Common myeloid progenitor, CD34-positive (primary cell): ENCODE data around the gene SLN.

Source experiments
- CTCF ChIA-PET: fragments of 350-600 bp; sonication (Branson Sonifier 250); formaldehyde crosslinking; loops from one replicate; lab custom pipeline; 2021; ENCODE audit warnings: antibody characterized with exemption; lab: Charles Lee
- POLR2A ChIA-PET: fragments of 350-600 bp; sonication (Branson Sonifier 250); formaldehyde crosslinking; loops from one replicate; lab custom pipeline; 2021; ENCODE audit warnings: antibody characterized with exemption; lab: Charles Lee
- DNase-seq, 3 donors: peaks; one replicate each; pipeline versions ENCODE4 v3.0.0 to v3.0.0-alpha.2; 2013
- H3K27ac ChIP-seq, 2 experiments: 1 replicate in 1 of 2; 2 replicates in 1 of 2; pipeline ENCODE4 v1.7.0; 2013; ENCODE audit warnings: inconsistent platforms in 2 of 2, low read length in 2 of 2, mild to moderate bottlenecking in 2 of 2, low read depth in 1 of 2, moderate library complexity in 1 of 2; ENCODE audit not compliant: severe bottlenecking in 2 of 2, insufficient read depth in 1 of 2, poor library complexity in 1 of 2
- H3K27me3 ChIP-seq, 5 experiments: replicated peaks in 2 of 5; 1 replicate in 3 of 5; 2 replicates in 2 of 5; pipeline versions ENCODE4 v1.6.1 to v1.7.0; 2013; ENCODE audit warnings: low read length in 4 of 5, mild to moderate bottlenecking in 2 of 5, moderate library complexity in 2 of 5, inconsistent platforms in 1 of 5; ENCODE audit not compliant: insufficient read depth in 5 of 5, control insufficient read depth in 4 of 5
- H3K36me3 ChIP-seq, 4 experiments: 1 replicate in 2 of 4; 2 replicates in 2 of 4; pipeline versions ENCODE4 v1.6.1 to v1.7.0; 2013; ENCODE audit warnings: low read length in 3 of 4, control low read depth in 1 of 4, mild to moderate bottlenecking in 1 of 4; ENCODE audit not compliant: control insufficient read depth in 4 of 4, insufficient read depth in 4 of 4
- H3K4me1 ChIP-seq, 4 experiments: 1 replicate in 3 of 4; 2 replicates in 1 of 4; pipeline versions ENCODE4 v1.6.1 to v1.7.1; 2013; ENCODE audit warnings: low read length in 3 of 4, mild to moderate bottlenecking in 3 of 4, control low read depth in 1 of 4, inconsistent platforms in 1 of 4, moderate library complexity in 1 of 4; ENCODE audit not compliant: control insufficient read depth in 4 of 4, insufficient read depth in 4 of 4; ENCODE audit errors: control extremely low read depth in 1 of 4
- H3K4me3 ChIP-seq, 7 experiments: 1 replicate in 4 of 7; 2 replicates in 3 of 7; pipeline versions ENCODE4 v1.5.1 to v1.7.0; 2013; ENCODE audit warnings: mild to moderate bottlenecking in 7 of 7, low read length in 6 of 7, moderate library complexity in 6 of 7, inconsistent platforms in 2 of 7, low read depth in 2 of 7, control low read depth in 1 of 7; ENCODE audit not compliant: insufficient read depth in 4 of 7, control insufficient read depth in 1 of 7; ENCODE audit errors: extremely low read depth in 1 of 7
- H3K9me3 ChIP-seq, 5 experiments: 1 replicate in 4 of 5; 2 replicates in 1 of 5; pipeline versions ENCODE4 v1.6.1 to v1.7.1; 2013; ENCODE audit warnings: low read length in 4 of 5, mild to moderate bottlenecking in 2 of 5, inconsistent platforms in 1 of 5, low read depth in 1 of 5, moderate library complexity in 1 of 5; ENCODE audit not compliant: control insufficient read depth in 4 of 5, insufficient read depth in 2 of 5; ENCODE audit errors: control extremely low read depth in 1 of 5
- WGBS: methylation state at CpG from one replicate; pipeline ENCODE4 v1.1.5; 2013; ENCODE audit not compliant: insufficient coverage; 5-methylcytosine and 5-hydroxymethylcytosine counted together

The SLN gene

DNA sequence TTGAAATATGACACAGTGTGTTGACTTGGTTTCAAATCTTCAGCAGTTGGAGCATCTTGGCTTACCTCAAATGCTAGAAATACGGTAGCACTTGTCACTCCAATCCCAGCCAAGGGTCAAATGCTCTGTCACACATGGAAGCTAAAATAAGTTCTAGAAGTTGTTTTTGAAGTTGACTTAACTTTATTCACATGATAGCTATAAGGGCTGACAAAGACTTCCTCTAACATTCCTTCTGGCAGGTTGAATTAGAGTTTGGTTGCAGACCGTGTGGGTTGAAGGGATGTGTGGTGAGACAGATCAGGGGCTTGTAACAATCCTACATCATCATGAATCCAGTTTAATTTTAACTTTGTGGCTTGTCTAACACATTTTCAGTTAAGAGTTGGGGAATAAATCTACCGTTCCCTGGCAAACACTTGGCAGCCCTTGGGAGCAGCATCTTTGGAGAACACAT, 4.6 kb downstream of the SLN start:
- ChIA-PET CTCF (no interaction called here), POLR2A (no interaction called here)
- Histone ChIP-seq H3K36me3 (no peaks in the 10 kb centered on the region), H3K4me1 (no peaks in the 10 kb centered on the region), H3K27me3 (peaks cover 2 to 28% (median 5%) of the 10 kb centered on the region in 5 experiments), H3K9me3 (no peaks in the 10 kb centered on the region), H3K4me3 (no peak overlapping the region), H3K27ac (no peak overlapping the region)
- WGBS, result 75% methylated on average over 1 of the region's 3 CpGs
- no peak for DNase-seq

DNA sequence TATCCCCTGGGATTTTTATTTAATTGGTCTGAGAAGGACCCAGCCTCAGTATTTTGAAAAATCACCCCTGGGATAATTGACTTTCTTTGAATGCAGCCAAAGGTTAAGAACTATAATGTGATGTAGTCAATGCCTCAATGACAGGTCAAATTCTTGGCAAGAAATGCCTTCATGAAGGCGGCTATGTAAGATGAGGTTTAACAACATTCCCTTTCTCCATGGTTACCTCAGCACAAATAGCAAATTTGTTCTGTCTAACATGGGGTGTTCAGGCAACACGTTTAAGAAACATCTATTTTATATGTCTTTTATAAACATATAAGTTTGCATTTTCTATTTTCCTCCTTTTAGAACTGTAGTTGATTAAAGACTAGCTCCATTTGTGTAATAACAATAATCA, 5.3 kb downstream of the SLN start:
- WGBS, result no CpG with 5 or more reads among the region's 2 CpGs
- H3K9me3 ChIP-seq, result no peaks in the 10 kb centered on the region
- ChIA-PET POLR2A (interaction anchor here (0.7 kb wide), 1 partner anchor 159 kb away, joined by 3 read pairs; no protein-coding TSS in a partner anchor), CTCF (no interaction called here)
- H3K4me3 ChIP-seq, result no peak overlapping the region
- H3K4me1 ChIP-seq, result no peaks in the 10 kb centered on the region
- H3K36me3 ChIP-seq, result no peaks in the 10 kb centered on the region
- no peak for DNase-seq
- H3K27me3 ChIP-seq, result peaks cover 2 to 24% (median 4%) of the 10 kb centered on the region in 5 experiments
- H3K27ac ChIP-seq, result no peak overlapping the region

DNA sequence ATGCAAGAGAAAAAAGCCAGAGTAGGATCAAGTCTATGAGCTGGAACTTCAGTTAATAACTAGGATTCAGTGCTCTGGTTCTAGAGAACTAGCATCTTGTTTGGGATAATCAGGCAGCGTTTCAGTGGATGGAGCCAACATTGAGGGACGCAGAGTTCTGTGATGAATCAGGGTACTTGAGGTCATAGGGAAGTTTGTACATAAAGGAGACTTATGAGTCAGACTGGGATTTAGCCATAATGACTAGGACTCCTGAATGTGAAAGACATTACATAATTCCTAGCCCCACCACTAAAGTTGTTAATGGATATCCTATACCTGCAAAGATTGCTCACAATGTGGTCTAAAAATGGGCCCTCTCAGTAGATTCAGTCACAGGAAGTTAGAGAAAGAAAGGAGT, 6.8 kb downstream of the SLN start:
- 100% methylated on average over 1 of the region's 2 CpGs for WGBS
- DNase-seq, result no peak
- POLR2A ChIA-PET, result no interaction called here

DNA sequence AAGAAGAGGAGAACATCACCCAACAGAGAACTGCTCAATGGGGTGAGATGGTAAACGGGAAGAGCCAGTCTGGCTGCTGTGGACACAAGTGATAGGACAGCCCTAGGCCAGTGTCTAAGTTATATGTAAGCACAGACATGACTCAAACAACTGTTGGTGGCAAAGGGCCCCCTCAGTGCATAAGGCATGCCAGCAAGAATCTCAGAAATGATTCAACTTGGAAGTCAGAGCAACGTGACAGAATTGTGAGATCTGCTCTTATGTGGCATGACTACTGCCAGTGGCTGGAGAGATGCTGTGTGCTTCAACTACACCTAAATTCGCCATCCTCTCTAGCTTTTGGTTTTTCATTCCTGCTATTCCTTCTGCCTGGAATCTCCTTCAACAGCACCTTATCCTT, 7.4 kb downstream of the SLN start:
- 84% methylated on average over 2 of the region's 3 CpGs for WGBS
- Histone ChIP-seq H3K4me3 (no peak overlapping the region), H3K9me3 (no peaks in the 10 kb centered on the region), H3K4me1 (no peaks in the 10 kb centered on the region), H3K27me3 (peaks cover 2 to 22% (median 4%) of the 10 kb centered on the region in 5 experiments), H3K36me3 (no peaks in the 10 kb centered on the region), H3K27ac (no peak overlapping the region)
- ChIA-PET POLR2A (no interaction called here), CTCF (no interaction called here)
- no peak for DNase-seq

More for the DNA sequence above, 6.8 kb downstream of the SLN start:
- Histone ChIP-seq H3K9me3 (no peaks in the 10 kb centered on the region), H3K27ac (no peak overlapping the region), H3K36me3 (no peaks in the 10 kb centered on the region), H3K4me3 (no peak overlapping the region), H3K27me3 (peaks cover 2 to 23% (median 4%) of the 10 kb centered on the region in 5 experiments), H3K4me1 (no peaks in the 10 kb centered on the region)
- CTCF ChIA-PET, result no interaction called here

DNA sequence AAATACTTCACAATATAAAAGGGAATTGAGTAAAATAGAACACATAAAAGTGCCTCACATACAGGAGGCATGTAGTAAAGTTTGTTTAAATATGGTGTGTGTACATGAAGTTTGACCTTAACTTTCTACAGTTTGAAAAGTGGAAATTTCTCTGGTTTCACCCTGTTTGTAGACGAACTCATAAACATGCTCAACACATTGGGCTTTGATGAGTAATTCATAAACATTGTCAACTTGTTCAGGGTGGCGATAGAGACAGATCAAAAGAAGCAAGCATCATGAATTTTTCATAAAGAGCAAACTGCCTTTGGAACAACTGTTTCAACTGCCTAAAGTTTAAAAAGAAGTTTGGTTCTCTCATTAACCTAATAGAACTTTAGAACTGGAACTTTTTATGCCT, 9.1 kb downstream of the SLN start:
- no peak for DNase-seq
- Histone ChIP-seq H3K27me3 (peaks cover 0 to 17% (median 2%) of the 10 kb centered on the region in 5 experiments), H3K4me1 (no peaks in the 10 kb centered on the region), H3K27ac (no peak overlapping the region), H3K4me3 (no peak overlapping the region), H3K9me3 (no peaks in the 10 kb centered on the region), H3K36me3 (no peaks in the 10 kb centered on the region)
- CTCF ChIA-PET, result interaction anchor here (1.1 kb wide), 1 partner anchor 13 kb away, joined by 5 read pairs; no protein-coding TSS in a partner anchor
- 100% methylated on average over 2 of the region's 2 CpGs for WGBS
- POLR2A ChIA-PET, result no interaction called here

DNA sequence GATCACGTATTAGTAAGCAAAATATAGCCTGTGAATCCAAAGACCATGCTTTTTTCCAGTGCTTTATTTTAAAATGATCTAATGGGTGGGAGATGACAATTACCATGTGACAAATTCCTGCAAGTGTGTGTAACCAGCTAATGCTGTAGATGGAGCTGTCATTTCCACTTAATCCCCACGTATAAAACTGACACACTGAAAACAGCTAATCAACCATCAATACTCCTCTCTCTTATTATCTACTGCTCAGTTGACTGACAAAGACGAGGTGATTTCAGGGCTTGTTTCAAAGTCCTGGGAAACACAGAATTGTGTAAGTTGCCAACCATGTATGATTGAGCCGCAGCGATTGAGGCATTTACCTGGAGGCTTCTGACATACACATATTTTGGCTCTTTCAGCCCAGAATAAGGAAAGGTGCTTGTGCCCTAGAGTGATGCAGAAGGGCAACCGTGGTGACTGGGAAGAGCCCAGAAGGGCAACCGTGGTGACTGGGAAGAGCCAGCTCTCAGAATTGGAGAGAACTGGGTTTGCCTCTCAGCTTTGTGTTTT, 9.7 kb downstream of the SLN start:
- H3K27me3 ChIP-seq, result peaks cover 0 to 13% (median 3%) of the 10 kb centered on the region in 5 experiments
- H3K4me1 ChIP-seq, result no peaks in the 10 kb centered on the region
- H3K4me3 ChIP-seq, result no peak overlapping the region
- H3K9me3 ChIP-seq, result no peaks in the 10 kb centered on the region
- CTCF ChIA-PET, result interaction anchor here (1.1 kb wide), 1 partner anchor 13 kb away, joined by 5 read pairs; no protein-coding TSS in a partner anchor
- POLR2A ChIA-PET, result no interaction called here
- 90% methylated on average over 7 of the region's 7 CpGs for WGBS
- no peak overlapping the region for H3K27ac ChIP-seq
- no peak for DNase-seq
- H3K36me3 ChIP-seq, result no peaks in the 10 kb centered on the region

DNA sequence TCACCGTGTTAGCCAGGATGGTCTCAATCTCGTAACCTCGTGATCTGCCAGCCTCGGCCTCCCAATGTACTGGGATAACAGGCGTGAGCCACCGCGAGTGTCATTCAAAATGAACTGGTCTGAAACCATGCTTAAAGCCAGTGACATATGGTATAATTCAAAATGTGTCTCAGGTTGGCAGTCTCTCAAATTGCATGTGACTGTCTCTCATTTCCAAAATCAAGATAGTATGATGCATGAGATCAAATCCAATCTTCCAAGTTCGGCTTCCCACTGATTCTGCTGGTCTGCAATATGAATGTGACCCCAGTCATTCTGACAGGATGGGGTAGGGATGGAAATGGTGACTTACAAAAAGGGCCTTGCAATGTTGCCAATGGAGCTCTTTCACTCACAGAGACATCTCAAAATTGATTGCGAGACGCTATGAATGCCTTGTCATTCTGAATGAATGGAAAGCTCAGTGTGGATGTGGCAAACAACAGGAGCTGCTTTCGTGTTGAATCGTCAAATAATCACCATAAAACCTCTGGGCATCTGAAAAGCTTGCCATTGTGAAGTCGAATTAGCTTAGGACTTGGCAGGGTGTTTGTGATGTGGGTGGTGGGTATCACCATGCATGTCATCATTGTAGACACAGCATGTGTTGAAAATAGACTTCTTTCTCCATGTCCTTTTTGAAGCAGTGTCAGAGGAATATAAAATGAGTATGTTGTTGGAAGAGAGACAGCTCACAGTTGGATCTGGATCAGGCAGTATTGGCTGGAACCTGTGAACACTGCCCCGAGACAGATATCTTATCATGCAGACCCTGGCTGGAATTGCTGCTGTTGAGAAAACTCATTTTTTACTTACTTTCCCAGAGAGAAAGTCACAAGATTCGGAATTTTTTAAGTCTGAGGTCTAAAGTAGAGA, 12.2 kb downstream of the SLN start:
- 96% methylated on average over 11 of the region's 15 CpGs for WGBS
- CTCF ChIA-PET, result interaction anchor here (3.7 kb wide), 1 partner anchor 11 kb away, joined by 14 read pairs; no protein-coding TSS in a partner anchor
- Histone ChIP-seq H3K9me3 (no peaks in the 10 kb centered on the region), H3K27me3 (peaks cover 2 to 17% (median 7%) of the 10 kb centered on the region in 5 experiments), H3K4me1 (no peaks in the 10 kb centered on the region), H3K4me3 (no peak overlapping the region), H3K27ac (no peak overlapping the region), H3K36me3 (no peaks in the 10 kb centered on the region)
- POLR2A ChIA-PET, result no interaction called here
- no peak for DNase-seq
